CD4-positive, CD25-positive, alpha-beta regulatory T cell (primary cell): ENCODE data around the gene PSG5. TPM values are rescaled to one million over a fixed set of nuclear protein-coding genes. Genes with fewer than 3 reads are reported as not detected.
"Not testable (repeated sequence)": the region's sequence is repeated elsewhere in the genome, so short reads cannot be mapped to it uniquely, and the experiment has no call there.

Experiments
- ATAC-seq, 2 donors: fragments of 150-1000 bp; cut with Tn5 transposase; one replicate each; pipeline ENCODE4 v1.10.0; 2021; ENCODE audit warnings: low read depth in 2 of 2, moderate number of reproducible peaks in 2 of 2, moderate library complexity in 1 of 2
- DNase-seq, 3 donors: peaks; one replicate each; pipeline versions ENCODE4 v3.0.0 to v3.0.0-alpha.2; 2012 to 2022; ENCODE audit warnings: mixed read lengths in 1 of 3
- H3K27ac ChIP-seq: one replicate; pipeline ENCODE4 v1.7.0; 2013; ENCODE audit warnings: mild to moderate bottlenecking, low read length; ENCODE audit not compliant: insufficient read depth, poor library complexity, severe bottlenecking
- H3K27me3 ChIP-seq: one replicate; pipeline ENCODE4 v1.7.0; 2013; ENCODE audit warnings: low read length; ENCODE audit not compliant: control insufficient read depth, insufficient read depth
- H3K36me3 ChIP-seq: one replicate; pipeline ENCODE4 v1.7.0; 2013; ENCODE audit warnings: mild to moderate bottlenecking, low read length, moderate library complexity; ENCODE audit not compliant: control insufficient read depth, insufficient read depth
- H3K4me1 ChIP-seq: 2 replicates; pipeline ENCODE4 v1.7.0; 2013; ENCODE audit warnings: mild to moderate bottlenecking, low read length; ENCODE audit not compliant: insufficient read depth, control insufficient read depth, poor library complexity, severe bottlenecking
- H3K4me3 ChIP-seq: one replicate; pipeline ENCODE4 v1.7.0; 2013; ENCODE audit warnings: low read depth, mild to moderate bottlenecking, low read length, moderate library complexity
- H3K9me3 ChIP-seq, 2 experiments: 1 replicate in 1 of 2; 2 replicates in 1 of 2; pipeline ENCODE4 v1.7.0; 2013; ENCODE audit warnings: low read length in 2 of 2, mild to moderate bottlenecking in 1 of 2, moderate library complexity in 1 of 2; ENCODE audit not compliant: control insufficient read depth in 2 of 2
- H3K27ac Mint-ChIP-seq, 3 donors: one replicate each; pipeline ENCODE4 v1.8.0; 2020 to 2022; ENCODE audit warnings: mild to moderate bottlenecking in 3 of 3, mixed read lengths in 3 of 3, moderate library complexity in 2 of 3
- H3K27me3 Mint-ChIP-seq: one replicate; pipeline ENCODE4 v1.8.0; 2022; ENCODE audit warnings: mild to moderate bottlenecking, mixed read lengths
- H3K36me3 Mint-ChIP-seq: one replicate; pipeline ENCODE4 v1.8.0; 2020; ENCODE audit warnings: mixed read lengths
- H3K4me1 Mint-ChIP-seq, 4 donors: one replicate each; pipeline ENCODE4 v1.8.0; 2020 to 2022; ENCODE audit warnings: mixed read lengths in 4 of 4, mild to moderate bottlenecking in 1 of 4
- H3K4me3 Mint-ChIP-seq, 4 donors: one replicate each; pipeline ENCODE4 v1.8.0; 2020 to 2022; ENCODE audit warnings: mild to moderate bottlenecking in 4 of 4, mixed read lengths in 4 of 4, moderate library complexity in 3 of 4
- H3K9me3 Mint-ChIP-seq, 7 donors: one replicate each; pipeline ENCODE4 v1.8.0; 2020 to 2022; ENCODE audit warnings: mixed read lengths in 7 of 7, mild to moderate bottlenecking in 3 of 7, moderate library complexity in 2 of 7
- polyA plus RNA-seq, 4 donors: library from polyadenylated mRNA; unstranded; fragments of 300-500 nt; fragmentation: Illumina TruSeq; gene quantifications; one replicate each; pipeline ENCODE4 v1.2.3, GENCODE V29; 2021
- total RNA-seq: library from RNA; stranded (reverse); gene quantifications from one replicate; pipeline ENCODE4 v1.2.3, GENCODE V29; 2022

Gene PSG5
- total RNA-seq (not detected), polyA plus RNA-seq (not detected)

- H3K4me1 Mint-ChIP-seq, H3K9me3 Mint-ChIP-seq, H3K27me3 ChIP-seq, H3K4me1 ChIP-seq, H3K27ac Mint-ChIP-seq, ATAC-seq, DNase-seq, H3K27ac ChIP-seq, H3K36me3 Mint-ChIP-seq, H3K9me3 ChIP-seq, H3K27me3 Mint-ChIP-seq, H3K4me3 Mint-ChIP-seq, H3K36me3 ChIP-seq, H3K4me3 ChIP-seq: not testable (repeated sequence)
Measured at GRCh38 chr19:43186311-43186935, at the start of gene PSG5. Gene PSG5, minus strand, starts transcription at chr19:43186536. Its CDS starts 131 bp downstream, at chr19:43186405.

DNA sequence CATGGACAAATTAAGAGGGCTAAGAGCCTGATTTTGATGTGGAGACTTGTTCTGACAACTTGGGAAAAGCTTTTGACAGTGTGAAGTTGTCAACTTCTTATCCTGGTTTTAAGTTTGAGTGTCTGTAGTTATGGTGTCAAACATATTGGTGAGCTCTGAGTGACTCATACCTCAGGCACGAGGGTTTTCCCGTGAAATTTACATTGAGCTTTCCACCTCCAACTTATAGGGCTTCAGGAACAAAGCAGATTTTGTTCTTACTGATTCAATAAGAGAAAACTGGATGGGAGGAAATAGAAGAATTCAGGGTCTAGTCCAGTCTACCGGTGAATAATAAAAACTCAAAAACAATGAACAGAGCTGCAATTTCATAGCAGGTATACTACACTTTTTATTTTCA, 49.4 kb upstream of the PSG5 start:
- not testable (repeated sequence) for H3K36me3 Mint-ChIP-seq
- peaks cover 0 to 16% (median 8%) of the 10 kb centered on the region in 7 donors for H3K9me3 Mint-ChIP-seq

GRCh38 chr19:43229315-43229714, 43.0 kb upstream of the PSG5 start:
- H3K27me3 ChIP-seq, result no peaks in the 10 kb centered on the region
- peaks cover 22 to 27% of the 10 kb centered on the region in 2 experiments for H3K9me3 ChIP-seq
- H3K27ac ChIP-seq, result no peak overlapping the region
- H3K9me3 Mint-ChIP-seq, result peaks cover 0 to 21% (median 12%) of the 10 kb centered on the region in 7 donors
- no peaks in the 10 kb centered on the region for H3K27me3 Mint-ChIP-seq
- no peaks in the 10 kb centered on the region for H3K36me3 Mint-ChIP-seq
- ATAC-seq, result no peak
- no peak for DNase-seq
- no peak overlapping the region for H3K4me3 ChIP-seq
- no peaks in the 10 kb centered on the region for H3K4me1 ChIP-seq
- H3K36me3 ChIP-seq, result no peaks in the 10 kb centered on the region
- no peak overlapping the region for H3K4me3 Mint-ChIP-seq
- H3K4me1 Mint-ChIP-seq, result no peaks in the 10 kb centered on the region
- H3K27ac Mint-ChIP-seq, result no peak overlapping the region

More for the DNA sequence above, 49.4 kb upstream of the PSG5 start:
- not testable (repeated sequence) for H3K4me1 ChIP-seq, H3K27ac Mint-ChIP-seq, H3K27me3 ChIP-seq, H3K9me3 ChIP-seq, H3K36me3 ChIP-seq, ATAC-seq, H3K4me3 ChIP-seq, H3K4me3 Mint-ChIP-seq, H3K27ac ChIP-seq, H3K4me1 Mint-ChIP-seq, DNase-seq, H3K27me3 Mint-ChIP-seq

GRCh38 chr19:43228730-43229129, 42.4 kb upstream of the PSG5 start:
- not testable (repeated sequence) for H3K4me1 Mint-ChIP-seq, H3K36me3 ChIP-seq, H3K4me1 ChIP-seq, H3K27me3 ChIP-seq, H3K4me3 Mint-ChIP-seq, H3K27ac Mint-ChIP-seq, ATAC-seq, H3K27me3 Mint-ChIP-seq, H3K4me3 ChIP-seq, H3K27ac ChIP-seq, H3K36me3 Mint-ChIP-seq
- peak in 1 of 3 donors; percentile 13 for DNase-seq
- peaks cover 22 to 27% of the 10 kb centered on the region in 2 experiments for H3K9me3 ChIP-seq
- peaks cover 0 to 24% (median 12%) of the 10 kb centered on the region in 7 donors for H3K9me3 Mint-ChIP-seq

DNA sequence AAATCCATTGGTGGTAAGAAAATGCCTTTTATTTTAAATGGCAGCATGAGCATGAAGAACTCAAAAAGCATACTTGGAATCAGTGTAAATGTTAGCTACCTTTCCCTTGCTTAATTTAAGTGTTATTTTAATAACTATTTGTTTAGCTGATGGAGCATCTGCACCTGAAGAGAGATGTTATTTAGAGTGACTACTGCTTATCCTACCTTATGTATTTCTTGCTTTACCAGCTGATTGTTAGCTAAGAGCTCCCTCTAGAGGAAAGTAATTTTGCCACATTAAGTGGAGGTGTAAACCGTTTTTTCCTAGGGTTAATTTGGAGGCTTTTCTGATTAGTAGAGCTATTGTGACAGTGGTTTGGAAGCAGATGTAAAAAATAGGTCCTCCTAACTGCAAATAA, 40.6 kb upstream of the PSG5 start:
- not testable (repeated sequence) for H3K27ac Mint-ChIP-seq, H3K4me3 Mint-ChIP-seq, ATAC-seq, H3K27me3 ChIP-seq, H3K36me3 Mint-ChIP-seq, H3K4me1 ChIP-seq, H3K4me1 Mint-ChIP-seq, H3K27ac ChIP-seq, DNase-seq, H3K36me3 ChIP-seq, H3K27me3 Mint-ChIP-seq, H3K4me3 ChIP-seq
- H3K9me3 Mint-ChIP-seq, result peaks cover 0 to 24% (median 12%) of the 10 kb centered on the region in 7 donors
- H3K9me3 ChIP-seq, result peaks cover 22 to 27% of the 10 kb centered on the region in 2 experiments

GRCh38 chr19:43224855-43225253, 38.5 kb upstream of the PSG5 start:
- Histone ChIP-seq H3K4me1 (no peaks in the 10 kb centered on the region), H3K27me3 (no peaks in the 10 kb centered on the region), H3K9me3 (peaks cover 16 to 27% of the 10 kb centered on the region in 2 experiments), H3K27ac (no peak overlapping the region), H3K4me3 (no peak overlapping the region), H3K36me3 (no peaks in the 10 kb centered on the region)
- Mint-ChIP-seq H3K4me1 (peaks cover 0 to 1% (median 0%) of the 10 kb centered on the region in 4 donors), H3K27ac (no peak overlapping the region), H3K27me3 (no peaks in the 10 kb centered on the region), H3K36me3 (no peaks in the 10 kb centered on the region), H3K4me3 (no peak overlapping the region), H3K9me3 (peaks cover 0 to 21% (median 10%) of the 10 kb centered on the region in 7 donors)
- ATAC-seq, result no peak
- DNase-seq, result no peak

DNA sequence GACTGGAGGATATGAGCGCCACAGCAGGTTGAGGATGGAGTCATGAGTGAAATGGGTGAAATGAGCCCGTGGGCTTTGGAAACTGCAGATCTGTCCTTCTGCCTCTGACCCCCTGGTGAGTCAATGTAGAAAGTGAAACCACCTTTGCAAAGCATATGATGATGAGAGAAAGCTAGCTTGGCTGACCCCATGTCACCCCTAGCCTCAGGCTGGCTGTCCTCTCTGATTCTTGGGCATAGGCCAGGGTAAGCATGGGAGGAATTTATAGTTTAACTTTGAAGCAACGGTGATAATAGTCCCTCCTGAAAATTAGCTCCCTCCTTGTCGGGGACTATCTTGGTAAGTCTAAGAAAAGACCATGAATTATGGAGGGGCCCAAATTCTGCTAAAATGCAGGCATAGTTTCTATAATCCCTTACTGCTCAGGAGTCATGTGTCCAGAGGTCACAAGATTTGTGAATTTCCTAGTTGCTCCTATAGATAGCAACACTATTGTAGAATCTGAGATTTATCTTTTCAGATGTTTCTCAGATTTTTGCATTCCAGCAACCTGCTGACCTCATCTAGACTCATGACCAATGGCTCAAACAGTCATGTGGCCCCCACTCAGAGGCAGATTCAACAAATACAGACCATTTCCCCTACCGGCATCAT, 38.0 kb upstream of the PSG5 start:
- H3K4me3 ChIP-seq, H3K36me3 ChIP-seq: not testable (repeated sequence)

GRCh38 chr19:43221891-43222290, 35.6 kb upstream of the PSG5 start:
- H3K4me3 ChIP-seq, H3K36me3 ChIP-seq, H3K27ac ChIP-seq, H3K36me3 Mint-ChIP-seq, H3K27me3 ChIP-seq, H3K27me3 Mint-ChIP-seq, H3K4me1 ChIP-seq, H3K9me3 ChIP-seq, H3K27ac Mint-ChIP-seq, H3K4me3 Mint-ChIP-seq, H3K4me1 Mint-ChIP-seq, H3K9me3 Mint-ChIP-seq, DNase-seq, ATAC-seq: not testable (repeated sequence)

More for the DNA sequence above, 38.0 kb upstream of the PSG5 start:
- H3K27me3 Mint-ChIP-seq, H3K27ac Mint-ChIP-seq, H3K27ac ChIP-seq, H3K36me3 Mint-ChIP-seq, H3K4me1 Mint-ChIP-seq, H3K4me1 ChIP-seq, H3K27me3 ChIP-seq, DNase-seq, ATAC-seq, H3K4me3 Mint-ChIP-seq: not testable (repeated sequence)
- peaks cover 13 to 25% of the 10 kb centered on the region in 2 experiments for H3K9me3 ChIP-seq
- peaks cover 0 to 19% (median 7%) of the 10 kb centered on the region in 7 donors for H3K9me3 Mint-ChIP-seq
